ENCODE data around the gene SIAH1.
"Not testable (repeated sequence)": the region's sequence is repeated elsewhere in the genome, so short reads cannot be mapped to it uniquely, and the experiment has no call there.

The SIAH1 gene

DNA sequence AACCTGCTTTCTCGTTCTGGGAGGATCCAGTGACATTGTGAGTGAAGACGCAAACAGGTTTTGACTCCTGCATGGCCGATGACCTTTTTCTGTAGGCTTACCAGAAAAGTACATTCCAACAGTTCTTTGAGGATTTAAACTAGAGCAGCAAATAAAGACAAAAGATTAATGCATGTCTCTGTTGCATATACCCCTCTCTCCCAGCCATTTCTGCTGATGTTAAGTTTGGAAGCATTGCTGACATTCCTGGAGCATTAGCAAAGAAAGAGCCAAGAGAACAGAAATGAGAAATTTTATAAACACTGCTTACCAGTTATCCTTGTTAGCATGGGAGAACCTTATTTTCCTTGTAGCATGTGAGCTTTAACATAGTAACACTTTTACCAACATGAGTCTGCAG lies 49.3 kb downstream of the SIAH1 start:
- DNase-seq (ENCODE audit: low read depth in 2 of 3, low spot score in 2 of 3), result no peak

DNA sequence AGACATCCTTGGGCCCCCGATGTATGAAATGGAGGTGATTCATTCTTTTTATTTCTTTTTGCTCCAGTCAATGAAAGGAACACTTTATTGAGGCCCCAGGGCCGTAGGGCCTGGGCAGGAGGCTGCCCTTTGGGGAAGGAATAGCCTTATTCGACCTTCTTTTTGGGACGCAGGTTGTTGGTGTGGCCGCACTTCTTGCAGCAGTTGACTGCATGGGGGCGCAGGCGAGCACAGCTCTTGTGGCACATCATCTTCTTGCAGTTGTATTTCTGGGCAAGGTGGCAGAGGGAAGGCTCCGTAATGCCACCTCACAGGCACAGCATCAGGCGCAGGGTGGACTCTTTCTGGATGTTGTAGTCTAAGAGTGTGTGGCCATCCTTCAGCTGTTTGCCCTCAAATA lies 50.9 kb downstream of the SIAH1 start:
- DNase-seq (ENCODE audit: low read depth in 2 of 3, low spot score in 2 of 3), result no peak

DNA sequence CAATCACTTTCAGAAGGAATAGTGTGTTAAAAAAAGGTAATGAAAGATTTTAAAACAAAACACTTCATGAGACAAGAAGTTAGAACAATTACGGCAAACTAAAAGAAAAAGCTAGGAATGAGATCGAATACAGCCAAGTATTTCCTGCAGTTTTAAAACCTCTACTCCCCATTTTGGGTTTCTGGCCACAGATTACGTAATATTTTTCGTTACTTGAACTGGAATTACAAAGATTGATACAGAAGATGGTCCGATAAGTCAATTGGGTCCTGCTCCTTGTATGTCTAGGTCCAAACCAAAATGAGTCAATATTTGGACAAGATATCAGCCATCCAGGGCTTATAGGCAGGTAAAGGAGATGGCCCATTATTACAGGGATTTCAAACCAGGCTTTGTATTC lies 52.2 kb downstream of the SIAH1 start:
- DNase-seq (ENCODE audit: low read depth in 2 of 3, low spot score in 2 of 3), result no peak

DNA sequence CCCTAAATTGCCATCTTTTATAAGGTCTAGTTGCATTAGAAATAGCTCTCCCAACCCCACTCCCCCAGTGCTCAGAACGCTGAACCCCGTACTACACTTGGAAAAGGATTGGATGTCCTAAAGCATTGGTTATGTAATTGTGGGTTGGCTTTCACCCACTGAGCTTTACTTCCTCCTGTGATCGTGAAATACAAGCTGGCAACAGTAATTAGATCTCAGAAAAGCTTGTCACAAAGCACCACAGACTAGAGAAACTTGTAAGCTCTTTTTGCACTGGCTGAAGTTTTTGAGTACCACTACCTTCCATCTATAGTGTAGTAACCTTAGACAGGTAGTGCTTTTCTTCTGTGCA lies 54.4 kb downstream of the SIAH1 start:
- no peak for DNase-seq (ENCODE audit: low read depth in 2 of 3, low spot score in 2 of 3)

DNA sequence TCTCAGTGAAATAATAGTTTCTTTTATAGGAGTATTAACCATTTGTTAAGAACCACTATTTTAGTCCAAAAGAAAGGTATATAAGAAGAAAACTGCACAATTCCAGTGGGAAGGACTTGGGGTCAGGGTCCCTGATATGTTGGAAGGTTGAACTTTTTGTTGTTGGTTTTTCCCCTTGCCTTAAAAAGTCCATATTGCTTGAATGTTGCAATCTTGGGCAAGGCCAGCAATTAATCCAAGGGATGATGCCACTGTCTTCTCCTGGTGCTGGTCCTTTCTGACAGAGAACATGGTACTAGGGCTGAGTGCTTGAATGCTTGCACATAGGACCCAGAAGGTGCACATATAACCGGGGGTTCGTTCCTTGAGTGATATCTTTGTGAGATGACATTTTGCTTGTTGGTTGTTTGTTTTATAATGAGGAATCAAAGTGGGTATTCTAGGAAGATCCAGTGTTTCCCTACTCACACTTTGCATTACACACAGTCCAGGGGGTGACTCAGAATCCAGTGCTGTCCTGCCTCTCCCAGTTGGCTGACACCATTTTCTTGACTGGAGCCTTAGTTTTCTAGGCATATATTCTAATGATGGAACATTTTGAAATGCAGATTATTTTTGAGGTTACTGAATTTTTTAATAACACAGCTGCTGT lies 54.9 kb downstream of the SIAH1 start:
- DNase-seq (ENCODE audit: low read depth in 2 of 3, low spot score in 2 of 3), result no peak

DNA sequence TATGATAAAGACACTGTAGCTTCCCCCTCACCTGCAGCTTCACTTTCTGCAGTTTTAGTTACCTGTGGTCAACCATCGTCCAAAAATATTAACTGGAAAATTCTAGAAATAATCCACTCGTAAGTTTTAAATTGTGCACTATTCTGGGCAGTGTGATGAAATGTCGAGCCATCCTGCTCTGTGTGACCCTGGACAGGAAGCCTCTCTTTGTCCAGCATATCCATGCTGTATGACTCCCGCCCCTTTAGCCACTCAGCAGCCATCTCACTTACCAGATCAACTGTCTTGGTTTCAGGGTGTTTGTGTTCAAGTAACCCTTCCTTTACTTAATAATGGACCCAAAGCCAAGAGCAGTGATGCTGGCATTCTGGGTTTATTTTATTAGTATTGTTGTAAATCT lies 56.1 kb downstream of the SIAH1 start:
- no peak for DNase-seq (ENCODE audit: low read depth in 2 of 3, low spot score in 2 of 3)

DNA sequence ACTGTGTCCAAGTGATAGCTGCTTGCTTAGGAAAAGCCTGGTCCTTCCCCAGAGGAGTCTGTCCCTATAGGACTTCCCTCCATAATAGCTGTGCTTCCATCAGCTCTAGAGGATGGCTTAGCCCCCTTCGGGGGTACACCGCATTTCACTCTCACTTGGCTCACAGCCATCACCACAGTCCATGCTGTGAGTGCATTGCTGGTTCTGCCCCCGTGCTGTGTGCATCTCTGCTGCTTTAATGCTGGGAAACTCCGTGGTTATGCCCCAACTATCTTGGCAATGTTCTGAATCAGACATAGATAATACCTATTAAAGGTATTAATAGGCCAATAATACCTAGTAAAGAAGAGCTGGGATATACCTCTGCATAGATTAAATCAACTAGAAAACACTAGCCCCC lies 58.3 kb downstream of the SIAH1 start:
- no peak for DNase-seq (ENCODE audit: low read depth in 2 of 3, low spot score in 2 of 3)

DNA sequence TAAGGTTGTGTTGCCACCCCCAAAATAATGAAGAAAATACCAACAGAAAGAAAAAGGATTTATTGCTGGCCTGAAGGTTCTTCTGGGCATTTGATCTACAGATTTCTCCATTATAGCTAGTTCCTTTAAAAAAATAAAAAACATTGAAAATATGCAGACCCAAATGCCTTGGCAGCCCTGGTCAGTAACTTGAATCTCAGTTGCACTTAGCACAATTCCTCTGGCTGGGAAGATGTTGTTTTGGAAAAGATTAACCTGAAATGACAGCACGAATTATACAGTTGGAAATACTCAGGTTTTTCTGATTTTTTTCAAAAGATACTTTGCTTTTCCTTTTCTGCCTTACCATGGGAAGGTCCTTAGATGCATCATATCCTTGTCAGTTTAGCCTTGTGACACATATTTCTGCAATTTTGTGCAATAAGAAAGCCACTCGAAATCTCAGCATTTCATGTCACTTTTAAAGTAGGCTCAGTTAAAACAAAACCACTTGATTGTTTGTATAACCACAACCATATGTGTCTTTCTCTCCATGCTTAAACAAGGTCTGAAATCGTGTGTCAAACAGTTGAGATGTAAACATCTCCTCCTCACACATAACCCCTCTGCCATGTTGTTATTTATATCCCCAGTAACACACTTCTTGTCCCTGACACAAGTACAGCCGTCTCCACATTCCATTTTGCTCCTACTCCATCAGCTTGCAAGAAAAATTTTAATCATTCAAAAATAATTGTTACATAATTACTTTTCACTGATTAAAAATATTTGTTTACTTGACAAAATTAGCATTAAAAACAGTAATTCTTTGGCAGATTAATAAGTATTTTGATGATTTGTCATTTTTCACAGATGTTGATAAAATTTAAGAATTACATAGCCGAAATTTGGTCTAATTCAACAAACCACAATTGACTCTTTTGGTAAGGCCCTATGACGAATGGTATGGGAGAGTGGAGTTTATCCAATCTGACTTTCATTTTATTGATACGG lies 61.1 kb downstream of the SIAH1 start:
- DNase-seq (ENCODE audit: low read depth in 2 of 3, low spot score in 2 of 3), result no peak

DNA sequence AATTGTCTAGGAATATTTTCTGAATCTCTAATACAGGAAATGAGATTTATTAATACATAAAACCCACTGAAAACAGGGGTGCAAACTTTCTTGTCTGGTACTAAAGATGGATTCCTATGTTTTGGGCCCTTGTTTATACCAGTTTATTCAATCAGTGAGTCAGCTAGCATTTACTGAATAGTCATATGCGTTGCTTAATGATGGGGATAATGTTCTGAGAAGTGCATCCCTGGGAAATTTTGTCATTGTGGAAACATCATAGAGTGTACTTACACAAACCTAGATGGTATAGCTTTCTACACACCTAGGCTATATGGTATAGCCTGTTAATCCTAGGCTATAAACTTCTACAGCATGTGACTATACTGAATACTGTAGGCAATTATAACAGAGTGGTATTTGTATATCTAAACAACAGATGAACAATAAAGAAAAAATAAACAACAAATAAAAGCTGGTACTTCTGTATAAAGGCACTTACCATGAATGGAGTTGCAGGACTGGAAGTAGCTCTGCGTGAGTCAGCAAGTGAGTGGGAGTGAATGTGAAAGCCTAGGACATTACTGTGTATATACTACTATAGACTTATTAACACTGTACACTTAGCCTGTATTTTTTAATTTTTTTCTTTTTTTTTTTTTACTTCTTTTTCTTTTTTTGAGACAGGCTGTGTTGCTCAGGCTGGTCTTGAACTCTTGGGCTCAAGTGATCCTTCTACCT lies 63.7 kb downstream of the SIAH1 start:
- no peak for DNase-seq (ENCODE audit: low read depth in 2 of 3, low spot score in 2 of 3)

DNA sequence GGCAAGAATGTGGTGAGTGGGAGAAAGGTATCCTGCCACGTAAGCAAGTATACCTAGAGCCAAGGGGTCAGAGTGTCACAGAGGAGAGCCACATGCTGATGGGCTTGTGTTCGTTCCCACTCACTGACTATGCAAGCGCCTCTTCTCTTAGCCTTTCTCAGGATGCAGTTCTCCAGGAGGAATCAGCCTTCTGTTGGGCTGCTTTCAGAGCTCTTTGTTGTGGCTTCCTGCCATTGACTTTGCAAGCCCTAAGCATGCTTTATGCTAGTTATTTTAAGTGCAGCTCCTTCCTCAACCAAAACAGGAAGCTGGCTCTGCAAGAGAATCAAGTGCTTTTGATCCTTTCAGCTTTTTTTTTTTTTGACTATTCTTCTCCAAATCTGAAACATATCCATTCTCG lies 66.6 kb downstream of the SIAH1 start:
- no peak for DNase-seq (ENCODE audit: low read depth in 2 of 3, low spot score in 2 of 3)

DNA sequence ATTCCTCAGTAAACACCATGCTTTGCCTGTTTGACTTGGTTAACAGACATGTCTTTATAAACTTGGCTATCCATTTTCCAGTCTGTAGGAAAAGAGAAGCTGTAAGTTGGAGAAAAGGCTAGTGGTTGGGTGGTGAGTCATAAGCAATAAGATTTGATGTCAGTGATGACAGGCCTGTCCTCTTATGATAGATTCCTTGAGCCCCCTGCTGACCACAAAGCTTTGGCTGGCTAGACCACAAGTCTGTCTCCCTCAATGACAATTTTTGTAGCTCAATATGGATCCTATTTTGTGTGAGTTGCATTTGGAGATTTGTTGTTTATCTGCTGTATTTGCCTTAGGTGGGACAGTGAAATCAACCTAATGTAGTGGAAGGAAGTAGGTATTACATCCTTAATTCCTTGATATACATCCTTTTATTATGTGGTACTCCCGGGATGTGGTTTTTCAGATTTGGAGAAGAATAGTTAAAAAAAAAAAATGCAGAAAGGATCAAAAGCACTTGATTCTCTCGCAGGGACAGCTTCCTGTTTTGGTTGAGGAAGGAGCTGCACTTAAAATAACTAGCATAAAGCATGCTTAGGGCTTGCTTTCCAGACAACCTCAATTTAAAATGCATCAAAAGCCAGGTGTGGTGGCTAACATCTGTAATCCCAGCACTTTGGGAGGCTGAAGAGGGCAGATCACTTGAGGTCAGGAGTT lies 67.4 kb downstream of the SIAH1 start:
- DNase-seq (ENCODE audit: low read depth in 2 of 3, low spot score in 2 of 3), result no peak

DNA sequence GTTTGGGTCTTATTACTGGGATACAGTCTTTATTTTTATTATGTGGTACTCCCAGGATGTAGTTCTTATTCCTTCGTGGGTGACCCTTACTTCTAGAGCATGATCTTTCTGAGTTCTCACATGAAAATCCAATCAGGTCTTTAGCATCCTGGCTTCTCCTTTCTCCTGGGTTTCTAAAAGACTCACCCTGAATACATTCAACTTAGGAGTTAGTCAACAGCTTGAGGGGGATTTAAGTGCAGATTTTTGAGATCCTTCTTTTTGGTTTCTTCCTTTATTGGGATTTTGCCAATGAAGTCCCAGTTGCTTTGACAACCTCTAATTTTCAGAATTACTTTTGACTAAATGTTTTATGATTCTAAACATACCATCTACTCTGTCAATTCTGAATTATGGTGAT lies 68.2 kb downstream of the SIAH1 start:
- no peak for DNase-seq (ENCODE audit: low read depth in 2 of 3, low spot score in 2 of 3)

DNA sequence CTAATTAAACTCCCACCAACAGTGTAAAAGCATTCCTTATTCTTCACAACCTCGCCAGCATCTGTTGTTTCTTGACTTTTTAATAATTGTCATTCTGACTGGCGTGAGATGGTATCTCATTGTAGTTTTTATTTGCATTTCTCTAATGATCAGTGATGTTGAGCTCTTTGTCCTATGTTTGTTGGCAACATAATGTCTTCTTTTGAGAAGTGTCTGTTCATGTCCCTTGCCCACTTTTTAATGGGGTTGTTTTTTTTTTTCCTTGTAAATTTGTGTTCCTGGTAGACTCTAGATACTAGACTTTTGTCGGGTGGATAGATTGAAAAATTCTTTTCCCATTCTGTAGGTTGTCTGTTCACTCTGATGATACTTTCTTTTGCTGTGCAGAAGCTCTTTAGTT lies 71.3 kb downstream of the SIAH1 start:
- not testable (repeated sequence) for DNase-seq (ENCODE audit: low read depth in 2 of 3, low spot score in 2 of 3)

DNA sequence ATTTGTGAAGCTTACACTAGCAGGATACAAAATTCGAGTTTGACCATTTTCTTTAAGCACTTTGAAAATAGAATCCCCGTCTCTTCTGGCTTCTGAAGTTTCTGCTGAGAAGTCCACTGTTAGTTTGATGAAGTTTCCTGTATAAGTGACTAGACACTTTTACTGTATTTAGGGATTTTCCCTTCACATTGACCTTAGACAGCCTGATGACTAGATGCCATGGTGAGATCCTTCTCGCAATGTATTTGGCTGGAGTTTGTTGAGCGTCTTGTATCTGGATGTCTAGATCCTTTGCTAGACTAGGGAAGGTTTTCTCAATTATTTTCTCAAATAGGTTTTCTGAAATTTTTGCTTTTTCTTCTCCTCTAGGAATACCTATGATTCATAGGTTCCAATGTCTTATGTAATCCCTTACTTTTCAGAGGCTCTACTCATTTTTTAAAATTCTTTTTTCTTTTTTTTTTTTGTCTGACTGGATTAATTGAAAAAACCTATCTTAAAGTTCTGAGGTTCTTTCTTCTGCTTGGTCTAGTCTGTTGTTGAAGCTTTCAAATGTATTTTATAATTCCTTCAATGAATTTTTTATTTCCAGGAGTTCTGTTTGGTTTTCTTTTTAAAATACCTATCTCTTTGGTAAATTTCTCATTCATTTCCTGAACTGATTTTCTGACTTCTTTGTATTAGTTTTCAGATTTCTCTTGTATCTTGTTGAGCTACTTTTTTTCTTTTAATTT lies 74.1 kb downstream of the SIAH1 start:
- DNase-seq (ENCODE audit: low read depth in 2 of 3, low spot score in 2 of 3), result no peak

Measured in activated CD8-positive, alpha-beta memory T cell treated with anti-CD3 and anti-CD28 coated beads for 48 hours (primary cell).